Esophagus muscularis mucosa (tissue), 4 donors: Measurements from ENCODE around the gene ITPRIPL1. TPM values are rescaled to one million over a fixed set of nuclear protein-coding genes. Genes with fewer than 3 reads are reported as not detected.

Experiments
- DNase-seq: peaks from one replicate; pipeline ENCODE4 v3.0.0-alpha.2; 2017; ENCODE audit errors: extremely low spot score
- H3K27ac ChIP-seq, 4 donors: fragments of 200-600 bp; sonication (generic); replicated peaks in 1 of 4; 1 replicate in 3 of 4; 2 replicates in 1 of 4; pipeline ENCODE4 v1.5.1; 2016 to 2019; ENCODE audit warnings: mild to moderate bottlenecking in 1 of 4
- H3K27me3 ChIP-seq, 4 donors: fragments of 200-600 bp; sonication (generic); one replicate each; pipeline versions ENCODE4 v1.5.1 to v1.6.0; 2016 to 2019
- H3K36me3 ChIP-seq, 4 donors: fragments of 200-600 bp; sonication (generic); one replicate each; pipeline ENCODE4 v1.5.1; 2016 to 2019
- H3K4me1 ChIP-seq, 4 donors: fragments of 200-600 bp; sonication (generic); one replicate each; pipeline ENCODE4 v1.5.1; 2016 to 2019
- H3K4me3 ChIP-seq, 4 donors: fragments of 200-600 bp; sonication (generic); 1 replicate in 2 of 4; 2 replicates in 2 of 4; pipeline ENCODE4 v1.5.1; 2016 to 2019; ENCODE audit warnings: mild to moderate bottlenecking in 4 of 4, moderate library complexity in 1 of 4
- H3K9me3 ChIP-seq, 4 donors: fragments of 200-600 bp; sonication (generic); 1 replicate in 3 of 4; 2 replicates in 1 of 4; pipeline ENCODE4 v1.5.1; 2016 to 2019
- EP300 ChIP-seq: sonication (generic); formaldehyde crosslinking; IDR thresholded peaks from one replicate; pipeline ENCODE4 v1.6.1; 2017; ENCODE audit warnings: antibody characterized with exemption
- POLR2A ChIP-seq: fragments of 450-650 bp; IDR thresholded peaks from one replicate; pipeline ENCODE4 v1.6.1; 2017; ENCODE audit warnings: antibody characterized with exemption, moderate library complexity, mild to moderate bottlenecking, low read depth
- POLR2AphosphoS5 ChIP-seq, 2 donors: sonication (generic); formaldehyde crosslinking; IDR thresholded peaks; one replicate each; pipeline ENCODE4 v1.6.1; 2017; ENCODE audit warnings: antibody characterized with exemption in 2 of 2
- WGBS: methylation state at CpG from one replicate; pipeline ENCODE4 v1.1.5; 2018; 5-methylcytosine and 5-hydroxymethylcytosine counted together
- intact Hi-C: fragments of 100-400 bp; cut with DNase I; formaldehyde crosslinking; loops from one replicate; pipeline ENCODE4 v1.15.1; 2023
- total RNA-seq, 4 donors: library from RNA; depleted of rRNA; stranded (reverse); fragments of >200 nt; gene quantifications; one replicate each; pipeline versions ENCODE4 v1.1.0 to v1.2.1, GENCODE V29; 2016
- TF ChIP-seq, protein P1 (sequence below), 3 experiments: fragments of 200-600 bp in 2 of 3; fragments of 450-650 bp in 1 of 3; sonication (generic) in 2 of 3; IDR thresholded peaks; one replicate each; pipeline ENCODE4 v1.5.1; 2017 to 2019; ENCODE audit warnings: antibody characterized with exemption in 3 of 3, mild to moderate bottlenecking in 2 of 3, moderate library complexity in 1 of 3

The ITPRIPL1 gene
- total RNA-seq, 4 donors from 2014 or later = 0.42 to 1.4 (median 0.93) TPM

DNA sequence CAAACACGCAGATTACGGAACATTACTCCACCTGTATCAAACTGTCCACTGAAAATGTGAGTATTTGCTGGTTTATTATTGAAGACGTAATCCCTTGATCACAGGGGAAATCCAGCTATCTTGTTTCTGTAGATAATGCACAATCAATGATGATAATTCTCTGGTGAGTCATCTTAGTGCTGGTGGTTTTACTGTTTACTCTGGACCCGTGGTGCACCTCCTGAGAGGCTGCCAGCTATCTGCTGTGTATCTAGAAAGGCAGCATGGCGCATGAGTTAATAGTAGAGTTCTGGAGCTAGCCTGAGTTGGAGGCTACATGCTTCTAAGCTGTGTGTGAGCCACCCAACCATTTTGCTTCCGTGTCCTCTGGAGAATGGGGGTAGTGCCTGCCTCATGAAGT, 17.0 kb downstream of the ITPRIPL1 start:
- Histone ChIP-seq H3K4me3 (no peak overlapping the region), H3K27ac (no peak overlapping the region), H3K4me1 (no peaks in the 10 kb centered on the region), H3K36me3 (no peaks in the 10 kb centered on the region), H3K9me3 (no peaks in the 10 kb centered on the region), H3K27me3 (no peaks in the 10 kb centered on the region)
- 90% methylated on average over 3 of the region's 6 CpGs for WGBS
- DNase-seq = no peak
- TF ChIP-seq, protein P1, sequence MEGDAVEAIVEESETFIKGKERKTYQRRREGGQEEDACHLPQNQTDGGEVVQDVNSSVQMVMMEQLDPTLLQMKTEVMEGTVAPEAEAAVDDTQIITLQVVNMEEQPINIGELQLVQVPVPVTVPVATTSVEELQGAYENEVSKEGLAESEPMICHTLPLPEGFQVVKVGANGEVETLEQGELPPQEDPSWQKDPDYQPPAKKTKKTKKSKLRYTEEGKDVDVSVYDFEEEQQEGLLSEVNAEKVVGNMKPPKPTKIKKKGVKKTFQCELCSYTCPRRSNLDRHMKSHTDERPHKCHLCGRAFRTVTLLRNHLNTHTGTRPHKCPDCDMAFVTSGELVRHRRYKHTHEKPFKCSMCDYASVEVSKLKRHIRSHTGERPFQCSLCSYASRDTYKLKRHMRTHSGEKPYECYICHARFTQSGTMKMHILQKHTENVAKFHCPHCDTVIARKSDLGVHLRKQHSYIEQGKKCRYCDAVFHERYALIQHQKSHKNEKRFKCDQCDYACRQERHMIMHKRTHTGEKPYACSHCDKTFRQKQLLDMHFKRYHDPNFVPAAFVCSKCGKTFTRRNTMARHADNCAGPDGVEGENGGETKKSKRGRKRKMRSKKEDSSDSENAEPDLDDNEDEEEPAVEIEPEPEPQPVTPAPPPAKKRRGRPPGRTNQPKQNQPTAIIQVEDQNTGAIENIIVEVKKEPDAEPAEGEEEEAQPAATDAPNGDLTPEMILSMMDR (IDR thresholded peaks at IDR 0.05) = no peak
- no peak for TF ChIP-seq EP300
- TF ChIP-seq POLR2A = no peak
- no peak for TF ChIP-seq POLR2AphosphoS5 (IDR thresholded peaks at IDR 0.05)
- intact Hi-C loops = no loop called here

DNA sequence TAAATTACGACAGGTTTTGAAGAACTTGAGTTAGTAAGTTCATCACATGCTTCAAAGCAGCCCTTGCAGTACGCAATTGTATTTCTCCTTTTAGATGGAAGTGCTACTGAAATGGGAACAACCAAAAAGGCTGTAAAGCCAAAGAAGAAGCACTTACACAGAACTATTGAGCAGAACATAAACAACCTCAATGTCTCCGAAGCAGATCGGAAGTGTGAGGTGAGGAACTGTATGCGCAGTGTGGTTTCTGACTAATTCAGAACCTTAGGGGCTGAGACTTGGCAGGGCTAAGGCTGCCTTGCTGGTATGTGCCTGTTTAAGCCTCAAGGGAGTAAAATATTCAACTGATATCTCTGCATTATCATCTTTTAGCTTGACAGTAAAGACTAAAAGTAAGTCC, 18.9 kb downstream of the ITPRIPL1 start:
- H3K27ac ChIP-seq = no peak overlapping the region
- H3K4me3 ChIP-seq = no peak overlapping the region
- H3K4me1 ChIP-seq = no peaks in the 10 kb centered on the region
- H3K9me3 ChIP-seq = no peaks in the 10 kb centered on the region
- WGBS = 79% methylated on average over 5 of the region's 5 CpGs
- DNase-seq = no peak
- intact Hi-C loops = no loop called here
- no peaks in the 10 kb centered on the region for H3K36me3 ChIP-seq
- TF ChIP-seq POLR2A = no peak
- TF ChIP-seq, protein P1 (IDR thresholded peaks at IDR 0.05) = no peak
- no peak for TF ChIP-seq EP300
- no peak for TF ChIP-seq POLR2AphosphoS5 (IDR thresholded peaks at IDR 0.05)
- H3K27me3 ChIP-seq = no peaks in the 10 kb centered on the region

DNA sequence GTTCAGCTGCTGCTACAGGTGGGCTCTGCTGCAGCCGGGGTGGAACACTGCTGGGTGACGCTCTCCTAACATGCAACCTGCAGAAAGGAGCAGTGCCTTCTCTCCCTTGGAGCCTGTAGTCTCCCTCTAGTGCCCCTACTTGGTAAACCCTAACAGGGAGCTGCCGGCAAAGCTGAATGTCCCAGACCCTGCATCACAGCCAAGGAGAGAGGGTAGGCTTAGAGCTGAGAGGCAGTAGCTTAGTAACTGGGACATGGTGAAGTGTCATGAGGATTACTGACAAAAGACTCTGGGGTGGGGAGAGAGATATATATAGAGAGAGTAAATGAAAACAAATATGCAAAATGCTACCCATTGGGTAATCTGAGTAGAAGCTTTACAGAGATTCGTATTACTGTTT, 20.3 kb downstream of the ITPRIPL1 start:
- Histone ChIP-seq H3K4me3 (no peak overlapping the region), H3K27ac (no peak overlapping the region), H3K4me1 (no peaks in the 10 kb centered on the region), H3K36me3 (no peaks in the 10 kb centered on the region), H3K9me3 (no peaks in the 10 kb centered on the region), H3K27me3 (no peaks in the 10 kb centered on the region)
- intact Hi-C loops = no loop called here
- DNase-seq = no peak
- 83% methylated on average over 4 of the region's 4 CpGs for WGBS
- TF ChIP-seq POLR2A = no peak
- TF ChIP-seq EP300 = no peak
- TF ChIP-seq, protein P1 (IDR thresholded peaks at IDR 0.05) = no peak
- no peak for TF ChIP-seq POLR2AphosphoS5 (IDR thresholded peaks at IDR 0.05)

DNA sequence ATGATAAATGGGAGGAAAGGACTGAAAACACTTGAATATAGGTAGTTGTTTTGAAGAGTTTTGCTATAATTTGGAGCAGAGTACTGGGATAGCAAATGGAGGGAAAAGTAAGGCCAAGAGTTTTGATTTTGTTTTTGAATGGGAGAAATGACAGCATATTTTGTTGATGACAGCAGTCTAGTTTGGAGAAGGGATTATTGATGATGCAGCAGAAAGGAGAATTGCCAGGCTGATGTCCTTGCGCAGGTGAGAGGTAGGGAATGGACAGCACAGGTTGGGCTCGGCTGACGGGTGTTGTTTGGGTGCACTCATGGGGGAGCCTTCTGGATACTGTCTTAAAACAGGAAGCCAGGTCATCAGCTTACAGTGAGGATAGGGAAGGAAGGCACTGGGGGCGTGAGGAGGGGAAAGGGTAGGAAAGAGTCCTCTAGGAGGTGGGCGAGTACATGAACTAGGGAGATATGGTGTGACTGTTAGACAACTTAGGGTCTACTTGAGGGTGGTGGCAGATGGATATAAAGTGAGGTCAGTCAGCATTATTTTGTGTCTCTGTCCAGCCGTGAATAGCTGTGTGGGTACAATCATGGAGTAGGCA, 20.8 kb downstream of the ITPRIPL1 start:
- TF ChIP-seq POLR2AphosphoS5 (IDR thresholded peaks at IDR 0.05) = no peak
- TF ChIP-seq POLR2A = no peak
- TF ChIP-seq, protein P1 (IDR thresholded peaks at IDR 0.05) = no peak
- no peak for TF ChIP-seq EP300
- WGBS = 96% methylated on average over 6 of the region's 6 CpGs
- no peaks in the 10 kb centered on the region for H3K4me1 ChIP-seq

DNA sequence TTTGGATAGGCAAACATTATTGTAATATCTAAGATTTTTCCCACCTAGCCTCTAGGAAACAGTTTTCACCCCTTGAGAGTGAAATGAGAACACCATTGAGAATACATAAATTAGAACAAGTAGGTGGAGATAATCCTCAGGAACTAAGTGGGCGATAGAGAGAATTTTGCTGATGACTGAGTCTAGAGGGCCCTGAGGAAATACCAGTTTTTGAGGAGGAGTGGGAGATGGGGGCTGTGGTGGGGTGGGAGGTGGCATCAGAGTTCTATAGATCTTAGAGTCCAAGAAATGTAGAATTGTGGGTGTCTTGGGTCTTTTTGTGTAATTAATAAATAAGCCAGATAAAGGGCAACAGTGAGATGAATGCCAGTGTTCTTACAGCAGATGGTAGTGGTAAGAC, 22.3 kb downstream of the ITPRIPL1 start:
- Histone ChIP-seq H3K36me3 (no peaks in the 10 kb centered on the region), H3K4me3 (no peak overlapping the region), H3K4me1 (no peaks in the 10 kb centered on the region), H3K27ac (no peak overlapping the region), H3K27me3 (no peaks in the 10 kb centered on the region), H3K9me3 (no peaks in the 10 kb centered on the region)
- no peak for TF ChIP-seq EP300
- TF ChIP-seq POLR2AphosphoS5 (IDR thresholded peaks at IDR 0.05) = no peak
- TF ChIP-seq POLR2A = no peak
- TF ChIP-seq, protein P1 (IDR thresholded peaks at IDR 0.05) = no peak
- intact Hi-C loops = no loop called here
- no peak for DNase-seq
- 91% methylated on average over 1 of the region's 1 CpG for WGBS

More for the DNA sequence above, 20.8 kb downstream of the ITPRIPL1 start:
- Histone ChIP-seq H3K4me3 (no peak overlapping the region), H3K27me3 (no peaks in the 10 kb centered on the region), H3K27ac (no peak overlapping the region), H3K9me3 (no peaks in the 10 kb centered on the region), H3K36me3 (no peaks in the 10 kb centered on the region)
- intact Hi-C loops = no loop called here
- no peak for DNase-seq
